Activated naive CD8-positive, alpha-beta T cell treated with anti-CD3 and anti-CD28 coated beads for 36 hours (primary cell): ENCODE measurements around the gene C11orf98. TPM values are rescaled to one million over a fixed set of nuclear protein-coding genes. Genes with fewer than 3 reads are reported as not detected.
"Not testable (repeated sequence)": the region's sequence is repeated elsewhere in the genome, so short reads cannot be mapped to it uniquely, and the experiment has no call there.

ENCODE experiments used
- DNase-seq: peaks from one replicate; pipeline ENCODE4 v3.0.0; 2021
- H3K27ac Mint-ChIP-seq: one replicate; pipeline ENCODE4 v1.8.0; 2022; ENCODE audit warnings: mild to moderate bottlenecking, moderate library complexity, mixed read lengths
- H3K27me3 Mint-ChIP-seq: one replicate; pipeline ENCODE4 v1.8.0; 2022; ENCODE audit warnings: mild to moderate bottlenecking, mixed read lengths
- H3K36me3 Mint-ChIP-seq: one replicate; pipeline ENCODE4 v1.8.0; 2021; ENCODE audit warnings: mild to moderate bottlenecking, mixed read lengths
- H3K4me1 Mint-ChIP-seq: one replicate; pipeline ENCODE4 v1.8.0; 2021; ENCODE audit warnings: mixed read lengths
- H3K4me3 Mint-ChIP-seq: one replicate; pipeline ENCODE4 v1.8.0; 2022; ENCODE audit warnings: mild to moderate bottlenecking, moderate library complexity, mixed read lengths
- H3K9me3 Mint-ChIP-seq: one replicate; pipeline ENCODE4 v1.8.0; 2022; ENCODE audit warnings: mixed read lengths
- total RNA-seq, 2 experiments: library from RNA; stranded (reverse); gene quantifications; one replicate each; pipeline ENCODE4 v1.2.3, GENCODE V29; 2021

C11orf98 gene
- total RNA-seq, result 100 to 1,000 TPM; 147 to 159 TPM

DNA sequence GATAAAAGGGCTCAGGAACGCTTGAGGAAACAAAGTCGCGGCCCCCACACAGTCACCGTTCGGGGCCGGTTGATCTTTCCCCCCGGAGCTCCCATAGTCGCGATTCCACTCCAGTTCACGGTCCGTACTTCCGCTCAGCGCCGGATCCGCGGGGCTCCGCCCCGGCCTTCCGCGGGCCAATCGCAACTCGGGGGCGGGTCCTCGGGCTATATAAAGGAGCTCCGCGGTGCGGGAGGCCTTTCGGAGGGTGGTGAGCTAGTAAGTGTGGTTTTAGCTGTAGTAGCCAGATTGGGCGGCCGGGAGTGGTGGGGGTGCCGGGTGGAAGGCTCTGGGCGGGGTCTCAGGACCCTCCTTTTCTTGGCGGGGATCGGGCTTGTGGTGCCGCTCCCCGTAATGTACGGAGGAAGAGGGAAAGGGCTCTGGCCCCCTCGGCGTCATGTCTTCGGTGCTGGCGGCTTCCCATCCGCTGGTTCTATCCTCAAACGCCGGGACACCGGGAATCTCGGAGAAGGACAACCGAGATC is at the start of gene C11orf98, which contains the start of gene CSKMT:
Gene C11orf98, minus strand, starts transcription at position 136 of the 524 bp plus-strand sequence. Its CDS starts 41 bp downstream, at position 95.
Gene CSKMT, plus strand, starts transcription at position 238 of the 524 bp plus-strand sequence. CDS start 568 bp downstream, outside the sequence.
- Mint-ChIP-seq H3K27me3 (no peaks in the 10 kb centered on the region), H3K9me3 (no peaks in the 10 kb centered on the region), H3K4me1 (peaks cover 45% of the 10 kb centered on the region), H3K27ac (peak within 1 kb of the TSS; percentile 95), H3K4me3 (peak within 1 kb of the TSS; percentile 93), H3K36me3 (peaks cover 66% of the 10 kb centered on the region)
- peak; percentile 96 for DNase-seq

DNA sequence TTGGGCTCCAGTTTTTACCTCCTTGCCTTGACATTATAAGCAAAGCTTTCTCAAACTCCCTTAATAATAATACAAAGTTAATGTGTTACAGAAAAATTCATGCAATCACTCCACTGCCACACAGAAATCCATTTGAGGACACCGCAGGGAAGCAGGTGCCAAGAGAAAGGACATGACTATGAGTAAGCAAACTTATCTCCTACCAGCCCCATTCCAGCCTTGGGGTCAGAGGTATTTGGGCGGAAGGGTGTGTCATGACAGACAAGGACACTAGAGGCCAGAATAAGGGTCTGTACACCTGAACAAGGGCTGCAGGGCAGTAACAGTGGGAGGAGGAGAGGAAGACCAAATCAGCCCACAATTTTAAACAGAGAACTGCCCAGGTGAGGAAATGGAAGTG is 48.3 kb upstream of the C11orf98 start:
- no peak overlapping the region for H3K4me3 Mint-ChIP-seq
- DNase-seq, result no peak
- peak overlapping the region; percentile 89 for H3K27ac Mint-ChIP-seq
- H3K36me3 Mint-ChIP-seq, result peaks cover 54% of the 10 kb centered on the region
- H3K27me3 Mint-ChIP-seq, result no peaks in the 10 kb centered on the region
- H3K4me1 Mint-ChIP-seq, result peaks cover 56% of the 10 kb centered on the region
- H3K9me3 Mint-ChIP-seq, result no peaks in the 10 kb centered on the region

- H3K9me3 Mint-ChIP-seq, result no peaks in the 10 kb centered on the region
- H3K36me3 Mint-ChIP-seq, result peaks cover 49% of the 10 kb centered on the region
- H3K27me3 Mint-ChIP-seq, result no peaks in the 10 kb centered on the region
- H3K4me1 Mint-ChIP-seq, result peaks cover 57% of the 10 kb centered on the region
- peak overlapping the region; percentile 89 for H3K27ac Mint-ChIP-seq
- H3K4me3 Mint-ChIP-seq, result peak overlapping the region; percentile 5
- no peak for DNase-seq
These were observed 47.9 kb upstream of the C11orf98 start for GRCh38 chr11:62712861-62713260.

DNA sequence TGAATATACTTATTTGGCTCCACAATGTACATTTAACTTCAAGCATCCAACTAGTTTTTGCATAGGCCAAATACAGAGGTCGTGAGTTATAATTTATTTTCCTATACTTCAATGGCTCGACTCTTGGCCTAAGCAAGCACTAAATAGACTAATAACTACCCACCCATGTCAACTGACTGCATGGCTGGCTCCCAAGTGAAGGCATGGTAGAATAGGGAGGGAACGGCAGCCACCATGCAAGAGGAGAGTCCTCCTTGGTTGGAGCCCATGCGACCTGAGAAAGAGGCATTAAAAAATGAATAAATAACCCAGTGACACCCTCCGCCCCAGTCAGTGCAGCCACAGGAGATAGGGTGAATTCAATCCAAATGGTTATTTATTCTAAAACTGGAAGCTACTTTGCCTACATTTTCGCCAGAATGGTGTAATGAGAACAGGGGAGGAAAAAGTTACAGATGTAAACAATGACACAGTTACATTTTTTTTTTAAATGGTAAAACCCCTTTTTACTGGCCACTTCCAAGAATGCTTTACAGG is 47.3 kb upstream of the C11orf98 start:
- peaks cover 62% of the 10 kb centered on the region for H3K4me1 Mint-ChIP-seq
- H3K4me3 Mint-ChIP-seq, result no peak overlapping the region
- H3K36me3 Mint-ChIP-seq, result peaks cover 50% of the 10 kb centered on the region
- no peaks in the 10 kb centered on the region for H3K27me3 Mint-ChIP-seq
- peak overlapping the region; percentile 89 for H3K27ac Mint-ChIP-seq
- no peak for DNase-seq
- no peaks in the 10 kb centered on the region for H3K9me3 Mint-ChIP-seq

GRCh38 chr11:62710001-62710345 is 45.0 kb upstream of the C11orf98 start:
- Mint-ChIP-seq H3K36me3 (peaks cover 45% of the 10 kb centered on the region), H3K4me3 (peak overlapping the region; percentile 94), H3K4me1 (peaks cover 66% of the 10 kb centered on the region), H3K9me3 (no peaks in the 10 kb centered on the region), H3K27ac (peak overlapping the region; percentile 98), H3K27me3 (no peaks in the 10 kb centered on the region)
- peak; percentile 16 for DNase-seq

DNA sequence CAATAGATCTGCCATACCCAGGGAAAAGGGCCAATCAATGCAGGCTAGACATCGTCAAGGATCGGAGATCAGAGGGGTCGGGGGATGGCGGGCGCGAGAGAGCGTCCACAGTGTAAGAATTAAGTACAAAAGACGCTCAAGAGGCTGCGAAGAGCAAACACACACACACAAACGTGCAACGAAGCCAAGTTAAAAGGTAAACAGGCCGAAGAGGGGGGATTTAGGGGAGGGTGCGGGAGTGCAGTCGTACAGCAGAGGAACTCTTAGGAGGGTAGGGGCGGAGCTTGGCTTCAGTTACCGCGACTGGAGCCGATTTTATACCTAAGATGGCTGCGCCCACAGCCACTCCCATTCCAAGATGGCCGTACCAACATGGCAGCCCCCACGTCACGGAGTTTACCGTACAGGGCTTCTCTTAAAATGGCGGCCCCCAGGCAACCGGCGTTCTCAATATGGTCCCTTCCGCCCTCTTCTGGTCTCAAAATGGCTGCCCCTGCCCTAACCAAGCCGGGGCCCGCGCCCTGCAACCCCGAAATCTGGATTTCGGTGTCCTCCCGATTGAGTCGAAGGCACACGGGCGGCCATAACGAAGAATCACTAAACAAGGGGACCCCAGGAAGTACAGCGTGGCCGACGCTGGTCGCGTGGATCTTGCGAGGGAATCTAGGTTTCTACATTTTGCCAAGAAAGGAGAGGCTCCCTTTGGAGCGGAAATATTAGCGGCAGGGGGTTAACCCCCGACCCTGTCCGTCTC is 44.4 kb upstream of the C11orf98 start:
- Mint-ChIP-seq H3K27me3 (no peaks in the 10 kb centered on the region), H3K27ac (peak overlapping the region; percentile 98), H3K4me1 (peaks cover 62% of the 10 kb centered on the region), H3K36me3 (peaks cover 46% of the 10 kb centered on the region), H3K4me3 (peak overlapping the region; percentile 94), H3K9me3 (no peaks in the 10 kb centered on the region)
- DNase-seq, result peak; percentile 93

GRCh38 chr11:62708793-62709192 is 43.8 kb upstream of the C11orf98 start:
- no peaks in the 10 kb centered on the region for H3K9me3 Mint-ChIP-seq
- H3K27me3 Mint-ChIP-seq, result no peaks in the 10 kb centered on the region
- peaks cover 57% of the 10 kb centered on the region for H3K4me1 Mint-ChIP-seq
- peak overlapping the region; percentile 94 for H3K4me3 Mint-ChIP-seq
- peaks cover 41% of the 10 kb centered on the region for H3K36me3 Mint-ChIP-seq
- peak; percentile 56 for DNase-seq
- H3K27ac Mint-ChIP-seq, result peak overlapping the region; percentile 98

DNA sequence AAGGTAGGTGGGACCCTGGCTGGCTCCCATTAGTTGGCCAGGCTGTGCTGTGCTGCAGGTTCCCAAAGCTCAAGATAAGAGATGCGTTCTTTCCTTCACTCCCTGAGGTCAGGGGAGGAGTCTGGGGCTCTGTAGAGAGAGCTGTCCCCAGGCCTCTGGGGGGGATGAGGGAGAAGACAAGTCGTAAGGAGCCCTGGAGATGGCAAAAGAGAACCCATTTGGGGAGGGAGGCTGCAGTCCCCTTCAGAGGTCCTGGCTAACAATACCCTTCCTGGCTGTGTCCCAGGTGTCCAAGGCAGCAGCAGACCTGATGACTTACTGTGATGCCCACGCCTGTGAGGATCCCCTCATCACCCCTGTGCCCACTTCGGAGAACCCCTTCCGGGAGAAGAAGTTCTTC is 43.4 kb upstream of the C11orf98 start:
- Mint-ChIP-seq H3K9me3 (no peaks in the 10 kb centered on the region), H3K4me1 (peaks cover 53% of the 10 kb centered on the region), H3K27ac (peak overlapping the region; percentile 98), H3K4me3 (peak overlapping the region; percentile 94), H3K27me3 (no peaks in the 10 kb centered on the region), H3K36me3 (peaks cover 39% of the 10 kb centered on the region)
- no peak for DNase-seq

- DNase-seq, result no peak
- no peaks in the 10 kb centered on the region for H3K9me3 Mint-ChIP-seq
- H3K27ac Mint-ChIP-seq, result peak within 1 kb of the TSS; percentile 98
- peaks cover 43% of the 10 kb centered on the region for H3K4me1 Mint-ChIP-seq
- peaks cover 36% of the 10 kb centered on the region for H3K36me3 Mint-ChIP-seq
- H3K4me3 Mint-ChIP-seq, result peak within 1 kb of the TSS; percentile 94
- no peaks in the 10 kb centered on the region for H3K27me3 Mint-ChIP-seq
These were observed 42.4 kb upstream of the C11orf98 start, which contains the start of the genes BSCL2 and GNG3 for GRCh38 chr11:62707277-62707861. Gene BSCL2 (minus strand): TSS chr11:62707424. CDS start chr11:62707195, 229 bp downstream. Gene GNG3 (plus strand): TSS chr11:62707676. CDS start chr11:62708296, 620 bp downstream.

DNA sequence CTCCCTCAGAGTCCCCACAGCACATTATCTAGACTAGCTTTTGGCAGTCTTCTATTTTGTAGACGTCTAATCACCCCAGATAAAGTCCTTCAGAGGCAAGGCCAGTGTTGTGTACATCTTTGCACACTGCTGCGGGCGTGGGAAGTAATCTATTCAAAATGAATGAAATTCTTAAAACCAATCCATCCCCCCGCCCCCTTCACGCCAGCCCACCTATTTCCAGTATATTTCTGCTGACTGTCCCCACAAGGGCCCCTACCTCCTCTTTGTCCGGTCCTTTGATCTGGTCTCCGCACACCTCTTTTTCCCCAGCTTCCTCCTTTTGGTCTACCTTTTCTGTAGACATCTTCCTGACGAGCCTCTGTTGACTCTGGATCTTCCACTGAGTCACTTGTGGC is 41.8 kb upstream of the C11orf98 start:
- no peak for DNase-seq
- peaks cover 37% of the 10 kb centered on the region for H3K36me3 Mint-ChIP-seq
- peak overlapping the region; percentile 56 for H3K4me3 Mint-ChIP-seq
- H3K27me3 Mint-ChIP-seq, result no peaks in the 10 kb centered on the region
- peaks cover 39% of the 10 kb centered on the region for H3K4me1 Mint-ChIP-seq
- no peaks in the 10 kb centered on the region for H3K9me3 Mint-ChIP-seq
- no peak overlapping the region for H3K27ac Mint-ChIP-seq

DNA sequence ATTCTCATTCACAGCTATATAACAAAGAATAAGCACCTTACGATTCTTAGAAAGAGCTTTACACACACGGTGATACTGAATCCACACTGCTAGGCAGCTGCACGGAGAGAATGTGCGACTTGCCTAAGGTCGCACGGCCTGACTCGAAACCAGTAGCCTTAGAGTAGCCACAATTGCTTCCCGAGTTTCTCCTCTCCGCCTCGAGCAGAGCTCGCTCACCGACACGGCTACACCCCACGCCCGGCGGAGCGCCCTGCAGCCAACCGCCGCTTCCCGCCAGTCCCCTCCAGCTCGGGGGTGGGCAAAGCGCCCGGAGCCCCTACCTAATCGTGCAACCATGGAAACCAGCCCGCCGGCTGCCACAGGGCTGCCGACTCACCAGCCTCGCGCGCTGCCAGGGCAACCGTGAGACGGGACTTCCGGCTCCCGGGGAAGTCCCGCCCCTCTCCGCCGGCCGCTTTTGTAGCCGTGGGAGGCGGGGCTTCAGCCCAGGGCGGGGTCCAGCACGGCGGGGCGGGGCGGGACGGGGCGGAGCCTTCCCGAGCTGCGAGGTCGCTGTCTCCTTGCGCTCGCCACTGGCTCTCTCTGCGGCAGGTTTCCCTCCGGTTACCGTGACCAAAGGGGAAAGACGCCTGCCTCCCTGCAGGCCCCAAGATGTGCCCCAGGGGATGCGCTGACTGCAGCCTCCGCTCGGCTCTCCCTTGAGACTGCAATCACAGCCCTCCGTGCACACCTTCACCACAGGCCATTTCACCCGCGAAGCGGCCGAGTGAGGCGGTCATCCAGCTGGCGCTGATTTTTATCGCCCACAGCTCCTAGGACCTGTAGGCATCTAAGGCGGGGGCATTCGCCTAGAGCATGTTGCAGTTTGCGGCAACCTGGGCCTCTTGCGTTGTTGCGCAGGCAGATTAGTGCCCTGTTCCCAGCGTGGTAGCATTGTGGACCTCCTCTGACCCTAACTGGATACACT is 41.2 kb upstream of the C11orf98 start:
- Mint-ChIP-seq H3K36me3 (peaks cover 35% of the 10 kb centered on the region), H3K4me1 (peaks cover 39% of the 10 kb centered on the region), H3K4me3 (peak overlapping the region; percentile 85), H3K9me3 (no peaks in the 10 kb centered on the region), H3K27me3 (no peaks in the 10 kb centered on the region), H3K27ac (peak overlapping the region; percentile 76)
- DNase-seq, result peak; percentile 94

DNA sequence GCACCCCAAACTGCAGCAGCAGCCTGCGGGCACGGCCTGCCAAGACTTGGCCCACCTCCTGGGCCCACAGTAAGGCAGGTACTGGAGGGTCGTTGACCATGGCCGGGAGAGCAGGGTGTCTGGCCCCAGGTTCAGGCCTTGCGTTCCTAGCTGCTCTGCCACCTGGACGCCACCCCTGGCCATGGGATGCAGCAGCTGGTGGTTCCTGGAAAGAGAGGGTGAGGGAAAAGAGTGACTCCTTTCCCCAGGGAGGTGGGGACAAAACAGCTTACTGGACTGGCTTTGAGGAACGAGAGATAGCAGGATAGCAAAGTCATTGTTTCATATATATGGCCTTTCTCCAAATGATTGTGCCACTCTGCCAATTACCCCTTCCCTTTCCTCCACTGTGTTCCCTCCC is 40.4 kb upstream of the C11orf98 start:
- peaks cover 27% of the 10 kb centered on the region for H3K36me3 Mint-ChIP-seq
- H3K4me3 Mint-ChIP-seq, result peak overlapping the region; percentile 85
- peaks cover 39% of the 10 kb centered on the region for H3K4me1 Mint-ChIP-seq
- DNase-seq, result no peak
- no peaks in the 10 kb centered on the region for H3K9me3 Mint-ChIP-seq
- peak overlapping the region; percentile 76 for H3K27ac Mint-ChIP-seq
- H3K27me3 Mint-ChIP-seq, result no peaks in the 10 kb centered on the region

GRCh38 chr11:62703921-62704320 is 38.9 kb upstream of the C11orf98 start:
- not testable (repeated sequence) for H3K9me3 Mint-ChIP-seq, H3K27ac Mint-ChIP-seq, H3K27me3 Mint-ChIP-seq, H3K4me3 Mint-ChIP-seq, DNase-seq
- Mint-ChIP-seq H3K4me1 (peaks cover 28% of the 10 kb centered on the region), H3K36me3 (peaks cover 16% of the 10 kb centered on the region)

- H3K36me3 Mint-ChIP-seq, result peaks cover 13% of the 10 kb centered on the region
These were observed 37.2 kb upstream of the C11orf98 start for GRCh38 chr11:62702246-62702645.

More at GRCh38 chr11:62702246-62702645, 37.2 kb upstream of the C11orf98 start:
- Mint-ChIP-seq H3K9me3 (no peaks in the 10 kb centered on the region), H3K27me3 (no peaks in the 10 kb centered on the region), H3K4me3 (no peak overlapping the region), H3K4me1 (peaks cover 12% of the 10 kb centered on the region), H3K27ac (no peak overlapping the region)
- DNase-seq, result no peak
